Body of pancreas (tissue), 4 donors: ENCODE measurements around the gene SLCO1B3.

Source experiments
- POLR2A ChIP-seq, 3 donors: fragments of 450-650 bp; IDR thresholded peaks; one replicate each; pipeline ENCODE4 v1.6.1; 2016; ENCODE audit warnings: antibody characterized with exemption in 3 of 3, mild to moderate bottlenecking in 2 of 3
- TF ChIP-seq, protein P1 (sequence below), 7 experiments: fragments of 450-650 bp in 4 of 7; fragments of 200-600 bp in 3 of 7; sonication (generic) in 3 of 7; IDR thresholded peaks; one replicate each; pipeline ENCODE4 v1.5.1; 2016 to 2019; ENCODE audit warnings: antibody characterized with exemption in 7 of 7

DNA sequence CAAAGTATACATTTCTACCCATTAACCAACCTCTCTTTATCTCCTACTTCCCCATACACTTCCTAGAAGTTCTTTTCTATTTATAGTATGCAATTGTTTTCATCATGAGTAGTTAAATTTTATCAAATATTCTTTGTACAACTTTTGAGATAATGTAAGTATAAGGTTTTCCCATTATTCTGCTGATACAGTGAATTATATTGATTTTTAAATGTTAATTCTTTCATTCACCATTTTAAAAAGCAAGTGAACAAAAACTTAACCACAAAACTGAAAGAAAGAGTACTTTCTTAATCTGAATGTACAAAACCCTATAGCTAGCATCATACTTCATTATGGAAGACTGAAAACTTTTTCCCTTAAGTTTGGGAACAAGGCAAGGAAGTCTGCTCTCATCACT is 9.5 kb upstream of the SLCO1B3 start:
- TF ChIP-seq, protein P1, sequence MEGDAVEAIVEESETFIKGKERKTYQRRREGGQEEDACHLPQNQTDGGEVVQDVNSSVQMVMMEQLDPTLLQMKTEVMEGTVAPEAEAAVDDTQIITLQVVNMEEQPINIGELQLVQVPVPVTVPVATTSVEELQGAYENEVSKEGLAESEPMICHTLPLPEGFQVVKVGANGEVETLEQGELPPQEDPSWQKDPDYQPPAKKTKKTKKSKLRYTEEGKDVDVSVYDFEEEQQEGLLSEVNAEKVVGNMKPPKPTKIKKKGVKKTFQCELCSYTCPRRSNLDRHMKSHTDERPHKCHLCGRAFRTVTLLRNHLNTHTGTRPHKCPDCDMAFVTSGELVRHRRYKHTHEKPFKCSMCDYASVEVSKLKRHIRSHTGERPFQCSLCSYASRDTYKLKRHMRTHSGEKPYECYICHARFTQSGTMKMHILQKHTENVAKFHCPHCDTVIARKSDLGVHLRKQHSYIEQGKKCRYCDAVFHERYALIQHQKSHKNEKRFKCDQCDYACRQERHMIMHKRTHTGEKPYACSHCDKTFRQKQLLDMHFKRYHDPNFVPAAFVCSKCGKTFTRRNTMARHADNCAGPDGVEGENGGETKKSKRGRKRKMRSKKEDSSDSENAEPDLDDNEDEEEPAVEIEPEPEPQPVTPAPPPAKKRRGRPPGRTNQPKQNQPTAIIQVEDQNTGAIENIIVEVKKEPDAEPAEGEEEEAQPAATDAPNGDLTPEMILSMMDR (IDR thresholded peaks at IDR 0.05) = no peak
- TF ChIP-seq POLR2A (IDR thresholded peaks at IDR 0.05) = no peak
